Right atrium auricular region (tissue), 2 donors: ENCODE data around the gene KCNJ3. TPM values are rescaled to one million over a fixed set of nuclear protein-coding genes. Genes with fewer than 3 reads are reported as not detected.

ENCODE experiments used
- DNase-seq: peaks from one replicate; pipeline ENCODE4 v3.0.0-alpha.2; 2019; ENCODE audit warnings: low spot score
- H3K27ac ChIP-seq, 2 donors: fragments of 200-600 bp; sonication (generic); 1 replicate in 1 of 2; 2 replicates in 1 of 2; pipeline ENCODE4 v1.5.1; 2016 to 2019
- H3K27me3 ChIP-seq, 2 donors: fragments of 200-600 bp; sonication (generic); one replicate each; pipeline versions ENCODE4 v1.5.1 to v1.6.0; 2017 to 2019
- H3K36me3 ChIP-seq: fragments of 200-600 bp; sonication (generic); one replicate; pipeline ENCODE4 v1.5.1; 2016
- H3K4me1 ChIP-seq, 2 donors: fragments of 200-600 bp; sonication (generic); one replicate each; pipeline versions ENCODE4 v1.5.1 to v1.6.0; 2017 to 2019
- H3K4me3 ChIP-seq, 2 donors: fragments of 200-600 bp; sonication (generic); 1 replicate in 1 of 2; 2 replicates in 1 of 2; pipeline ENCODE4 v1.5.1; 2017 to 2019; ENCODE audit warnings: mild to moderate bottlenecking in 1 of 2, moderate library complexity in 1 of 2
- H3K9me3 ChIP-seq, 2 donors: fragments of 200-600 bp; sonication (generic); one replicate each; pipeline ENCODE4 v1.5.1; 2019
- CTCF ChIP-seq, 2 donors: fragments of 200-600 bp; sonication (generic); IDR thresholded peaks; one replicate each; pipeline ENCODE4 v1.5.1; 2019; ENCODE audit warnings: antibody characterized with exemption in 2 of 2
- total RNA-seq, 2 donors: library from RNA; depleted of rRNA; stranded (reverse); fragments of >200 nt; gene quantifications; one replicate each; pipeline ENCODE4 v1.1.0, GENCODE V29; 2016

Gene KCNJ3
- total RNA-seq, 2 donors from 2014 or later, result 46.5 to 73.3 TPM

- DNase-seq, result no peak
- Histone ChIP-seq H3K27me3 (no peaks in the 10 kb centered on the region), H3K36me3 (no peaks in the 10 kb centered on the region), H3K9me3 (no peaks in the 10 kb centered on the region), H3K4me1 (peaks cover 0 to 10% of the 10 kb centered on the region in 2 donors), H3K4me3 (no peak overlapping the region), H3K27ac (no peak overlapping the region)
- TF ChIP-seq CTCF (IDR thresholded peaks at IDR 0.05), result no peak
These were observed 126.9 kb downstream of the KCNJ3 start for GRCh38 chr2:154825358-154825757.

GRCh38 chr2:154826827-154827226 lies 128.3 kb downstream of the KCNJ3 start:
- no peaks in the 10 kb centered on the region for H3K36me3 ChIP-seq
- H3K9me3 ChIP-seq, result no peaks in the 10 kb centered on the region
- peaks cover 0 to 10% of the 10 kb centered on the region in 2 donors for H3K4me1 ChIP-seq
- TF ChIP-seq CTCF (IDR thresholded peaks at IDR 0.05), result no peak
- no peak for DNase-seq
- H3K27me3 ChIP-seq, result no peaks in the 10 kb centered on the region
- H3K27ac ChIP-seq, result no peak overlapping the region
- no peak overlapping the region for H3K4me3 ChIP-seq

DNA sequence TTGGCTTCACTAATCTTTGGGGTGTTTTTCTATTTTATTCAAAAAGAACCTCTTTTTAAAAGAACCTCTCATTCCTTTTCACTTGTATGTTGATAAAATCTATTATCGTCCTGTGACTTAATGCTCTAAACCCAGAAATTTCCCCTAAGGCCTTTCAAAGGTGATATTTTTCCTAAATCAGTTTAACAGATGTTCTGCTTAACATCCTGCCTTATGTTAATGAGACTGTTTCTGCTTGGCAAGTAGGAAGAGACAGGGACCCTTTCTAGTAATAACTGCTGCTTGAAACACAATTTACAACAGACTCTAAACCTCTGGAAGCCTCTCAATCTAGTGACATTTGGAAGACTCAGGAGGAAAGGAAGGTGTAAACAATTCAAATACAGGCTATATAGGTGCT lies 128.8 kb downstream of the KCNJ3 start:
- no peak for DNase-seq
- peaks cover 0 to 10% of the 10 kb centered on the region in 2 donors for H3K4me1 ChIP-seq
- no peaks in the 10 kb centered on the region for H3K27me3 ChIP-seq
- H3K27ac ChIP-seq, result no peak overlapping the region
- no peak overlapping the region for H3K4me3 ChIP-seq
- no peaks in the 10 kb centered on the region for H3K36me3 ChIP-seq
- TF ChIP-seq CTCF (IDR thresholded peaks at IDR 0.05), result no peak
- H3K9me3 ChIP-seq, result no peaks in the 10 kb centered on the region

- no peak overlapping the region for H3K27ac ChIP-seq
- no peak for TF ChIP-seq CTCF (IDR thresholded peaks at IDR 0.05)
- no peaks in the 10 kb centered on the region for H3K9me3 ChIP-seq
- no peak overlapping the region for H3K4me3 ChIP-seq
- DNase-seq, result no peak
- no peaks in the 10 kb centered on the region for H3K27me3 ChIP-seq
- no peaks in the 10 kb centered on the region for H3K36me3 ChIP-seq
- no peaks in the 10 kb centered on the region for H3K4me1 ChIP-seq
These were observed 134.2 kb downstream of the KCNJ3 start for GRCh38 chr2:154832711-154833110.

- Histone ChIP-seq H3K4me3 (no peak overlapping the region), H3K9me3 (no peaks in the 10 kb centered on the region), H3K4me1 (no peaks in the 10 kb centered on the region), H3K36me3 (no peaks in the 10 kb centered on the region), H3K27me3 (no peaks in the 10 kb centered on the region), H3K27ac (no peak overlapping the region)
- DNase-seq, result no peak
- TF ChIP-seq CTCF (IDR thresholded peaks at IDR 0.05), result no peak
These were observed 138.1 kb downstream of the KCNJ3 start for GRCh38 chr2:154836632-154837031.

DNA sequence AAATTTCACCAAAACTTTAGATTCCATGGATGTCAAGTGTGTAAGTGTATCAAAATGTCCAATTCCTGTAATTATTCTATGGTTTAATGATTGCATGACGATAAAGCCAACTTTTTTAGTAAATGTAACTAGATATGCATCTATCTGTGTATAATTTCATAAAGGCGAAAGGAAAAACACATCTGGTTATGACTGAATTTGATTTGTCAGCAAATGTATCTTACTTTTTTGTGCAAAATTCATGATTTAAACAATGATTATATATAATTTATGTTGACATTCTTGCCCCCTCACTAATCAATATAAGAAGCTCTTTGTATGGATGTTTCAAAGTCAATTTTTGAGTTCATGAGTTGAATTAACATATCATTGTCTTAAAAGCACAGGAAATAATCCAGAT lies 138.5 kb downstream of the KCNJ3 start:
- Histone ChIP-seq H3K27ac (no peak overlapping the region), H3K27me3 (no peaks in the 10 kb centered on the region), H3K9me3 (no peaks in the 10 kb centered on the region), H3K4me3 (no peak overlapping the region), H3K36me3 (no peaks in the 10 kb centered on the region), H3K4me1 (no peaks in the 10 kb centered on the region)
- no peak for DNase-seq
- no peak for TF ChIP-seq CTCF (IDR thresholded peaks at IDR 0.05)
